Hematopoietic multipotent progenitor cell treated with erythropoietin and hydrocortisone succinate and interleukin-3 and kit ligand, for 8 days (in vitro differentiated cells): Measurements from ENCODE around the gene SF3B4.

Experiments
- DNase-seq: peaks from one replicate; pipeline ENCODE4 v3.0.0-alpha.2; 2015

The SF3B4 gene

DNA sequence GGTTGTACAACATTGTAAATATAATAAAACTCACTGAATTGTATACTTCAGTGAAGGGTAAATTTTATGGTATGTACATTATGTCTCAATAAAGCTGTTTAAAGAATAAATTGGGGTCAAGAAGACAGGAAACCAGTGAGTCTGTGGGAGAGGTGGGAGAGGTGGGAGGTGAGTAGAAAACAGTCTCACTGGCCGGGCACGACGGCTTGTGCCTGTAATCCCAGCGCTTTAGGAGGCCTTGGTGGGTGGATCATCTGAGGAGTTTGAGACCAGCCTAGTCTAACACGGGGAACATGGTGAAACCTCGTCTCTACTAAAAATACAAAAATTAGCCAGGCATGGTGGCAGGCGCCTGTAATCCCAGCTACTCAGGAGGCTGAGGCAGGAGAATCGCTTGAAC lies 4.9 kb upstream of the SF3B4 start:
- no peak for DNase-seq

DNA sequence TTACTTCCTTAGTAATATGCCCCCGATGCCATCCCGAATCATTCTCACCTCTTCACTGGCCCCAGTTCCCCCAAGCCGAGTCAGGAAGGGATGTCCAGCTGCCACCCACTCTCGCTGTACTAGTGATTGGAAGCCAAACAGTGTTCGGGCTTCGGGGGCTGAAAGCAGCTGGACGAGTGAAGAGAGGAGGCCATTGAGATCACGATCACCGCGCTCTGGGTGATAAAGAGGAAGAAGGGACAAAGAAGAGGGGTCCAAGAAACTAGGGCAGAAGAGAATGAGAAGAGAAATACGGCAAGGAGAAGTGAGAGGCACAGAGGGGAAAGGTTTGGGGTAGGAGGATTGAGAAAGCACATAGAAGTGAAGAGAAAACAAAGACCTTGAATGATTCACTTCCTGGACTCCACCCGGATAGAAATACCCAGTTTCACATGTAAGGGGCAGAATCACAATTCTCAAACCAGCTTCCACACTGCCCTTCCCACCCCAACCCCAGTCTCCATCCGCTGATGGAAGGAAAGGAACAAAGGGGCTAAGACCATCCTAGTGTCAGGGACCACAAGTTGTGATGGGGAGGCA lies 3.7 kb upstream of the SF3B4 start:
- no peak for DNase-seq

DNA sequence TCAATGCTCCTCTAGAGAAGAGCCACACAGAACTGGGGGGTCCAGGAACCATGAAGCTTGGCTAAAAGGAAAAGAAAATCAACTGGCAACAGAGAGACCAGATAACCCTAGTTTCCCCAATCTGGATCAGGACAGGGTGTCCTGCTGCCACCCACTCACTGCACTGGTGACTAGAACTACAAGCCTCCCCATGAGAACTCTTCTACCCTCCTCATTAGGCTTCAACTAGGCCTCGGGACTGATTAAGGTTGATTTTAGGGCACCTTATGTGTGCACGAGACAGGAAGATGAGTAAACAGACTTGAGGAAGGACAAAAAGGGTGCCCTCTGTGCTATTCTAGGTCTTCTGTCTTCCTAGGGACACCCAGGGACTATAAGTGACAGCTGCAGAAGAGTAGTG lies 2.3 kb upstream of the SF3B4 start:
- DNase-seq, result no peak

DNA sequence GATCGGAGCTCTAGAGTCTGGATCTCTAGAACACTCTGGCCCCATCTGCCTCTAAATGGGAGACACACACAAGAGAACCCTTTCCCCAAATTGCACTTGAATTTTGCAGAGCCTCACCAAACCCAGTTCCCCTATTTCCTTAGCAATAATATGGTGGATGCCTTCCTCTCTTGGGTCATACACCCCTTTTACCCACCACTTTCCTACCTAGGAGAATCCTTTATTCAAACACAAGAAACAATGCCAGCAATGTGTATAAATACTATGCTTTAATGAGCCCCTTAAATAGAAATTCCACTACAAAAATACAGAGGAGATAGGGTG lies 760 bp upstream of the SF3B4 start:
- DNase-seq, result no peak

DNA sequence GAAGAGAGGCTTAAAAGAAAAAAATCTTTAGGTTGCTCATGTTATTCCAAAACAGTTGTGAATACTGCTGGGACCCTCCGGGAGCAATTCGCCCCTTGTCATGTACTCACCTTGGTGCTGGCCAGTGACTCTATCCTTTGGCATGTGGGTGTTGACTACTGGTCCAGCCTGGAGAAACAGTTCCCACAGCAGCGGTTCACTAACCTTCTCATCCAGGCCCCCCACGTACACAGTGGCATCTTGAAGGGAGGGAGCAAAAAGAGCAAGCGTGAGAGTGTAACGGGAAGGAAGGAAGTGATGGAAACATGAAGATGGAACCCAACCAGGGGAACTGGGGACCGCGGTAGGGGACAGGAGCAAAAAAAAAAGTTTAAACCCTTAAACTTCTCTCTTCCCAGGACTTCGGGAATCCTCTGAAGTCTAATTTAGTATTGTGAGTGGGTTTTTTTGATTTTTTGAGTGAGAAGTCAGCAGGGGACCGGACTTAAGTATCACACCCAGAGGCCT lies 494 bp downstream of the SF3B4 start:
- DNase-seq, result no peak

DNA sequence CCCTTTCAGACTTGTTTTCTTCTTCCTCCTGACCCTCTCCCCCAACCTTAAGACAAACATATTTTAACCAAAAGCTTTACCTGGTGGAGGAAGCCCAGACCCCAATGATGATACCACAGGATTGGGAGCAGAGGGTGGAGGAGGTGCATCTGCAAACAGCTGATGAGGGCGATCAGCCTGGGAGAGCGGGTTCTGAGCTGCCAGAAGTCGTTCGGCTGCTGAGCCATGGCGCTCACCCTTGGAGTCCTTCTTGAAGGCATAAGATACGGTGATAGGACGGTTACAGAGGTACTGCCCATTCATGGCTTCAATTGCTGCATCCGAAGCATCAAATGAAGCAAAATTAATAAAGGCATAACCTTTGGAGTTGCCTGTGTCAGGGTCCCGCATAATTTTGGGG lies 1.3 kb downstream of the SF3B4 start:
- DNase-seq, result no peak

DNA sequence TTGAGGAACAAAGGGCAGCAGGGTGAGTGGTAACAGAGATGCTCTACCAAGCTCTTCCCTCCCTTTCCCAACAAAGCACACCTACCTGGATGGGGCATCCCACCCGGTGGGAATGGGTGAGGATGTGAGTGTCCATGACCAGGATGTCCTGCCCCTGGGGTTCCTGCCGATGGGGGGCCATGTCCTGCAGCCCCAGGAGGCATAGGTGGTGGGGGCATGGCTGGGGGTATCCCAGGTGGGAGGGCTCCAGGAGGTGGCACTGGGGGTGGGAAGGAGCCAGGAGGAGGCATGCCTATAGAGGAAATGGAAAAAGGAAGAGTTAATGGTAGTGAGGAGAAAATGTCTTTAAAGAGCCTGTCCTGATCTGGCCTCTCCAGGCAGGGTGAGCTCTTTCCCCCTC lies 1.9 kb downstream of the SF3B4 start:
- DNase-seq, result no peak

DNA sequence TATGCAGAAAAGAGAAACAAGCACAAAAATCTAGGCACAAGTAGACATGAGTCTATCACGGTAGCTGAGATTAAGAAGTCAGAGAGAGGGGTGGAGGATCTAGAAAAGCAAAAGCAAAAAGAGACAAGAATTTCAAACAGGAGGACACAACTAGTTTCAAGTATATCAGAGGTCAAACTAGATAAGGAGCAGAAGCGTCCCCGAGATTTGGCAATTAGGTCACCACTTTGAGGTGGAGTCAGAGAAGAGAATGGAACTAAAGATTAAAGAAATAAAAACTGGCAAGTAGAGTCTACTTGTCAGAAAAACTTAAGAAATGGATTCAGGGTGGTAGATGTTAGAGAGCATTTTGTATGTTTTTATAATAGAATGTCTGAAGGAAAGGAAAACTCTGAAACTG lies 2.3 kb downstream of the SF3B4 start:
- peak; percentile 63 for DNase-seq

DNA sequence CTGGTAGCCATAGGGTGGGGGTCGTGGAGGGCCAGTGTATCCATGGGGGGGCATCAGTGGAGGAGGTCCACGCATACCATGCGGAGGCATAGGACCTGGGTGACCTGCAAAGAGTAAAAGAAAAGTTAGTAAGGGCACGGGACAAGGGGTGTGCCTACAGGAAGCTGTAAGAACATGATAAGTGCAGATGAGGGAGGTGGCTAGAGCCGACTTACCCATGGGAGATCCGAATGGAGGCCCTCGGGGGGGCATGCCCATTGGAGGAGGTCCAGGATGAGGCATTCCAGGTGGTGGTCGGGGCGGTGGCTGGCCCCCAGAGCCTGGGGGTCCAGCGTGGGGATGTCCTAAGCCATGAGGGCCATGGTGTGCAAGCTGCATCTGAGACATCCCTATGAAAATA lies 4.0 kb downstream of the SF3B4 start:
- peak; percentile 84 for DNase-seq

DNA sequence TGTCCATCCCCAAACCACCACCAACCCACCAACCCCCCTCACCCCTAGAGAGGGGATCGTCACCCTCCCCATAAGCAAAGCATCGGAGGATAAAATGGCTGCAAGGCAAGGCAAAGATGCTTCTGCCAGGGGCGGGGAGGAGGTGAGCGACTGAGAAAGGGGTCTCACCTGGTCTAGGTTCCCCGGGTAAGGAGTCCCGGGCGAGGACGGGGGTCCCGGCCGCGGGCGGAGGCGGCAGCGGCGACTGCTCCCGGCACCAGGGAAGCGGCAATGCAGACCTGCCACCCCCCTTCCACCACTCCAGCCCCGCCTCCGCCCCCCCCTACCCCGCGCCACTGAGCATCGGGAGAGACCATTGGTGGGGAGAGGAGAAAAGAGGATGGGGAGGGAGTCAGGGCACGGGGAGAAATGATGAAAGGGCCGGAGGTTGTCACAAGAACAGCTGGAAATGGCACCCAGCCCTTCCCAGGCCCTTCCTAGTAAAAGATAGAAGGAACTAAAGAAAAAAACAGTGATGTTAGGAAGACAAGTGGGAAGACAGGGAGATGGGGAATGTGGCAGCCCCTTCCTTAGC lies 9.9 kb downstream of the SF3B4 start, which contains the start of gene SV2A:
SV2A (minus strand) TSS at position 274 of the 574 bp plus-strand sequence. CDS start 4,004 bp downstream, outside the sequence.
- no peak for DNase-seq

DNA sequence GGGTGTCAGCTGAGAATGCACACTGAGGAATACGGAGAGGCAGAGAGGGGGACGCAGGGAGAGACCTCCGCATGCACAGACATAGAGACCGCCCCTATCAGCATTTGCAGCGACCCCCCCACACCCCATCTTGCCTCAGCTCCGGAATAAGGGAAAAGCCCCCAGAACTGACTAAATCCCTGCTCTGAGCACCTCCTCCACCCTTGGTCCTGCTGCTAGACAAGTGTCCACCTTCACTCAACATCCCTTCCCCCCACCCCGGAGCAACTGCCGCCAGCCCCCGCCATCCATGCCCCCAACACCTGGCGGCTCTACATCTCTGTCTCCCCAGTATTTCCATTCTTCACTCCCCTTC lies 10.7 kb downstream of the SF3B4 start:
- no peak for DNase-seq

DNA sequence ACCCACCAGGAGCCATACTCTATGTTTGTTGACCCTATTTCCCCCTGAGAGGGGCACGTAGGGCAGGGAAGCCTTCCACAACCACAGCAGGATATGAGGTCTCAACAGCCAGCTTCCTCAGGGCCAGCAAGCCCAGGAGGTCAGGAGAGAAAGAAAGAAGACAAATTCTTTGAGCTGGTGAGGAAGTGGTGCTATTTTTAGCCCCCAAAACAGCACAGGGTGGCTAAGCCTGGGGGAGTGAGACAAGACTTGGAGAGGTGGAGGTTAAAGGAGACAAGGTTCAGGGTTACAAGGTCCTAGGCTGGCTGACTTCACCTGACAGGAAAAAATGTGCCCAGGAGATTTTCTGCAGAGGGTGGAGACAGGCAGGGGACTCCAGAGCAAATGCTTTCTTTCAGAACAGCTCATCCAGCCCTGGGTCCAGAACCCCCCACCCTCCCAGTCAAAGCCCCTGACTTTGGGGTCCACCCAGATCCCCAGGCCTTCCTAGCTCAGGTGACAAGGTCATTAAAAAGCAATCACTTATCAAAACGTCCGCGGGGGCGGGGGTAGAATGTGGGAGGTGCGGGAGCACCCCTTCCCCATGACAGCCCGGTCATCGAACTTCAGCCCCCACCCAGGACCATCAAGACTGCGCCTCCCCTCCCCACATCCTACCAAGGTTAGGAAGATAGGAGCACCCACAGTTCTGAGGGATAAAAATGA lies 11.3 kb downstream of the SF3B4 start:
- DNase-seq, result no peak

DNA sequence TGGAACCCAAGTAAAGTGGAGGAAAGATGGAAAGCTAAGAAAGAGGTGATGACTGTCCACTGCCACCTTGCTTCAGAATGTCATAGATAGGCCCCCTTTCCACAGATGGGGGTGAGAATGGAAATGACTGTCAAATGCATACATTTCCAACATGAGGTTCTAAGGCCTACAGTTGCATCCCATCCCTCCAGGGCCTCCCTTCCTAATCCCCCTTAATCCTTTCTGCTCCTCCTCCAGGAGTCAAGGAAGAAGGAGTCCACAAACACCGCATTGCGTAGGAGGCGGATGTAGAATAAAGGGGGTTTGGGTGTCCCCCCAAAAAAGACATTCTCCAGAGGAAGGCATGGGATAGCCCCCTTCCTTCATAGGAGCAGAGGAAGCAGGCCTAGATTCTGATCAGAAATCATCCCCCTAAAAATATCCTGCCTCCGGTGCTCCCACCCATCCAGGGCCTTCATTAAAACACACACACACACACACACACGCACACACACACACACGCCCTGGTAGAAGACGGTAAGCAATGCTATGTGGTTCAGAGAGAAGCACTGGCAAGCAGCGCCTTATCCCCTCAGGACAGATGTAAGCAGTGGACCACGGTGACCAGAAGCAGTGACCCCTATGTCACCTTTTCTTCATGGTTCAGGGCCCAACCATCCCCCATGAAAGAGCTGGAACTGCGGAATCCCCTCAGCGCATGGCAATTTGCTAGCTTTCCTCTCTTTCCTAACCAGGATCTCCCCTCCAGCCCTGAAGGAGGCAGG lies 12.0 kb downstream of the SF3B4 start:
- DNase-seq, result no peak

DNA sequence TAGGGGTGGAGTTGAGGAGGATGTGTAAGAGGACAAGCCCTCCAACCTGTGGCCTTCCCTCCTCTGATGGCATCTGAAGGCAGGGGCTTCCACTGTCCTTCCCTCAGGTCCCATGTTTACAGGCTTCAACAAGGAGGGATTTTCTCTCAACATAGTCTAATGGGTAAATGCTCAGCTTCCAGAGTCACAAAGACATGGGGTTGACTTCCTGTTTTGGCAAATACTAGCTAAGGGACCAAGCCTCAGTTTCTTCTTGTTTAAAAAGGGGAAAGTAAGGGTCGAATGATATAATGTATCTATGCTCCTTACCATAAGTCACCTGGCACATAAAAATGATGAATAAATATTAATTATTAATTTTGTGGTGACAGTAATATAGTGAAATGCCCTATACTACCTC lies 13.1 kb downstream of the SF3B4 start:
- DNase-seq, result no peak

DNA sequence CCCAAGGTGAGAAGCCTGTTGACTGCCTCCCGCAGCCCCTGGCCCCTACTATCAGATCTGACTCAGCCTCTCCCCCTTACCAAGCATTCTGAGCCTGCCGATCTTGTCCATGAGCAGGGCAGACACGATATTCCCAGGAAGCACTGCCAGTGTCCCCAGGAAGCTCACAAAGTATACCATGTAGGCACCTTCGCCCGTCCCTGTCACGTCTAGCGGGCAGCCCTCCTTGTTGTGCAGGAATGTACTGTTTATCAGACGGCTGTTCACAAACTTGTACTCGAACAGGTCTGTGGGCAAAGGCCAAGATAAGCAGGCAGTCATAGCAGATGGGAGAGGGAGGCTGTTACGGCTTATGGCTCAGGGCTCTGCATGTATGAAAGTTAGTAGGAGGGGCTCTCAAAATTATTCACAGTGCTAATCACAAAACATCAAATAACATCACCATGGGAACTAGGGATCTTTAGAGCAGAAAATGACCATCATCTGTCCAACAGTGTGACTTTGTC lies 21.0 kb downstream of the SF3B4 start:
- peak; percentile 76 for DNase-seq

DNA sequence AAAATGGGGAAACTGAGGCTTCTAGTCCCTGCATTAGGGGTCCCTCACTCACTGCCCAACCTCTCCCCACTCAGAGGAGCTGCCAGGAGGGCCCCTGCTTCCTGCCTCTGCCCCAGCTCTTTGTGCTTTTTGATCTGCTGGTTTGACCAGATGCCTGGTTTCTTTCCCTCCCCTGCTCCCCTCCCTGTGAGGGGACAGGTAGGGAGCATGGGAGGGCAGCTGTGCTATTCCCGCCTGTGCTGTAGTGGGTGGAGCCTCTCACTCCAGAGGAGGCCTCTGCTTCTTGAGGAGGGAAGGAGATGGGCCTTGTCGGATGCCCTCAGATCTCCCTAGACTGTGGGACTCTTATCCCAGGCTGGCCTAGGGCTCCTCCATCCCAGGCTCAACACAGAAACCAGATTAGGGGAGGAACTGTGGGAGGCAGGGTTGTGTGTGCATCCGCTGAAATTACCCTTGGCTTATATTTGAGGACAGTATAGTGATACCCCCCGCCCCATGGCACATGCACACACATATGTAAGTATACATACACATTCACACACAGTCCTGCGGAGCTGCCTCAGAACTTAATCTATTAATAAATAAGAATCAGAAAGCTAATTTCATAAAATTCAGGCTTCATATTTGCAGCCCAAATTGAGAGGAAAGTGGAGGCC lies 23.6 kb downstream of the SF3B4 start:
- no peak for DNase-seq

DNA sequence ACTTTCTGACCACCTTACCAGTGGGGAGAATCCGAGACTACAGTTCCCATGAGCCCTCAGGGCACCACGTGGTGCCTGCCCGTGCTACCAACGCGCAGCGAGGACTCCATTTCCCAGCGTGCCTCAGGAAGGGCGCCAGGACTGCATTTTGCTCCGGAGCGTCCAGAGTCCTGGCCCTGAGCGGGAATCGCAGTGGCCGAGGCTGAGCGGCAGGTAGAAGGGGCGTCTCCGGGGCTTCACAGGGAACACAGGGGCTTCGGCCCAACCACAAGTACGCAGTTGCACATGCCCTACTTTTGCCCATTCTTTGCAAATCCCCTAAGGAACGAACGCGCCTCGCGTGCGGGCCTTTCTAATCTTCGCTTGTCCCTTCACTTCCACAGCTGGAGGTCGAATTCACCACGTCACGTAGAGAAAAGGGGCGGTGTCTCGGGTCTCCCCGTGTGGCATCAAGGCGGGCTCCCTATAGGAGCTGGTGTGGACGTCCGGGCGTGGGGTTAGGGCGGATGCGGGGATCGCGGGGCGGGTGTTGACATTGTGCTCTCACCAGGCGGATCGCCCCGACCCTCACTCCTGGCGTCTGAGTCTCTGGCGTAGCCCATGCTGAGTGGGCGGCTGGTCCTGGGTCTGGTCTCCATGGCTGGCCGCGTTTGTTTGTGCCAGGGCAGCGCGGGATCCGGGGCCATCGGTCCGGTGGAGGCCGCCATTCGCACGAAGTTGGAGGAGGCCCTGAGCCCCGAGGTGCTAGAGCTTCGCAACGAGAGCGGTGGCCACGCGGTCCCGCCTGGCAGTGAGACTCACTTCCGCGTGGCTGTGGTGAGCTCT lies 27.9 kb downstream of the SF3B4 start, which contains the start of gene BOLA1:
BOLA1 (plus strand) TSS at position 109 of the 825 bp plus-strand sequence; CDS start at position 601, 492 bp downstream.
- peak; percentile 95 for DNase-seq

DNA sequence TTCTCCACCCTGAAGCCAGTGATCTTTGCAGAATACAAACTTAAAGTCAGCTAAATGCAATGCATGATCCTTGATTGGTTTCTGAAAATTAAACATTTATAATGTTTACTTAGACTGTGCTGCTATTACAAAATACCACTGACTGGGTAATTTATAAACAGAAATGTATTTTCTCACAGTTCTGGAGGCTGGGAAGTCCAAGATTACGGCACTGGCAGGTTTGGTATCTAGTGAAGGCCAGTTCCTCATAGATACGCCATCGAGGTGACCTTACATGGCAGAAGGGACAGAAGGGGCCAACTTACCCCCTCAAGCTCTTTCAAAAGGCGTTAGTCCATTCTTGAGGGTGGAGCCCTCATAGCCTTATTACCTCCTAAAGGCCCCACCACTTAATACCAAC lies 31.0 kb downstream of the SF3B4 start:
- no peak for DNase-seq

DNA sequence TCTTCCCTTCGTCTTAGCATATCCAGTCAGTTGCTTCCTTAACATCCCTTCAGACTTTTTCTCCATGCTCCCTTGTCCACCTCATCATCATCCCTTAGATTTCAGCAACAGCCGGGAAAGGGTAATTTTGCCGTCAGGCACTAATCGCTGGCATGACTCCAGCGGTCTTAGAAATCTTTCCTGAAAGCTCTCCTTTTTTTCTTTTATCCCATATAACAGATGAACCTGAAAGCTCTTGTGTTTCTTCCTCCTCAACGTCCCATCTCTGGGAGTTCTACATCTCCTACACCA lies 38.7 kb downstream of the SF3B4 start:
- DNase-seq, result no peak

DNA sequence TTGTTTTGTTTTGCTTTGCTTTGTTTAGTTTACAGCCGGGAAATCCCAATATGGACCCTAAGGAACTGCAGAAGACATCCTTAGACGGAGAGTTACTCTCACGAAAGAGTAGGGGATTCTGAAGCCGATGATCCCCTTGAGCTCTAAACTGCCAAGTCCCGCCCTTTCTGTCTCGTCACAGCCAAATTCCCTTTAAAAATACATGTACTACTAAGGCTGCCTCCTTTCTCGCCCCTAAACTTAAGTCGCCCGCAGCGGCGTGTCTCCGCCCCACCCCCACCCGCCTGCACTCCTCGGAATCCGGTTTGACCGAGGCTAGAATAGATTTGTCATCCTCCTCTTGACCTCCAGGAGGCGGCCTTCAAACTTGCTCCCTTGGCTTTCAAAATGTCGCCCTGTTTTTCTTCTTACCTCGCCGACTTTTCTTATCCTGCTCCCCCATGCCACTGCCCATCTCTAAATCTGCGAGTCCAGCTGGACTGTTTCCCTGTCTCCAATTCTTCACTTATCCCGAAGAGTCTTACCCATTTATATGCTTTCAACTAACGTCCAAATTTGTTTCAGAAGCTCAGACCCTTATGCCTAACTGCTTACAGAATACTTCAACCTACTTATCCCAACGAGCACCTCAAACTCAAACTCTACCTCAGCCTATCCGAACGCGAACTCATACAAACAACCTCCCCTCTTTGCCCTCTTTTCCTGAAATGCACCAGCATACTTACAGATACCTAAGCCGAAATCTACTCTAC lies 39.2 kb downstream of the SF3B4 start:
- peak; percentile 97 for DNase-seq

DNA sequence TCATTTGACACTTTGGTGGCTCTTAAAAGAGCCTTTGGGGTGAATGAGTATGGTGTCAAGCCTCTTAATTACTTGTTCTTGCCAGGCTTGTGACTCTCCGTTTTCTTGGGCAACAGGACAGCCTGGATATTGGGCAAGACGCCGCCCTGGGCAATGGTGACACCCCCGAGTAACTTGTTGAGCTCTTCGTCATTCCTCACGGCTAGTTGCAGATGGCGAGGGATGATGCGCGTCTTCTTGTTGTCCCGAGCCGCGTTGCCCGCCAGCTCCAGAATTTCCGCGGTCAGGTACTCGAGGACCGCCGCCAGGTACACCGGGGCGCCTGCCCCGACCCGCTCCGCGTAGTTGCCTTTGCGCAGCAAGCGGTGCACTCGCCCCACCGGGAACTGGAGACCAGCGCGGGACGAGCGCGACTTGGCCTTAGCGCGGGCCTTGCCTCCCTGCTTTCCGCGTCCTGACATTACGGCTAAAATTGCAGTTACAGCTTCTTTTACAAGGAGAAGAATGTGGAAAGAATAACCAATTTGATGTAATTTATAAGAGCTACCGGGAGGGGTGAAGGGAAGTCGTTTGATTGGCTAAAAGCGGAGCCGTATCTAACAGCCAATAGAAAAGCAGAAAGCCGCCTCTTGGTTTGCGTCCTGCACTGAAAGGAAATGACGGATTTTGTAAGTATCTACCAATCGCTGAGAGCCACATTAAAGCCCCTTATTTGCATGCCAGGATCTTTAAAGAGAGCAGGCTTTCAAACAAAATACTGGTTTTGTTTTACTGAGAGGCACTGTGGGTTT lies 40.0 kb downstream of the SF3B4 start:
- DNase-seq, result peak; percentile 99
